Trophoblast cell (in vitro differentiated cells and primary cell): ENCODE measurements around the gene LRIT2.

Source experiments
- DNase-seq, 2 donors: peaks; one replicate each; pipeline ENCODE4 v3.0.0-alpha.2; 2016
- H2AFZ ChIP-seq: 2 replicates; pipeline ENCODE4 v1.6.1; 2013; ENCODE audit warnings: low read length, moderate library complexity, mild to moderate bottlenecking; ENCODE audit not compliant: insufficient read depth, poor library complexity
- H2AK5ac ChIP-seq: 2 replicates; pipeline ENCODE4 v1.6.1; 2013; ENCODE audit warnings: mild to moderate bottlenecking, low read length
- H2BK120ac ChIP-seq: 2 replicates; pipeline ENCODE4 v1.6.1; 2013; ENCODE audit warnings: low read length, mild to moderate bottlenecking, moderate library complexity; ENCODE audit not compliant: insufficient read depth, poor library complexity
- H2BK12ac ChIP-seq: 2 replicates; pipeline ENCODE4 v1.6.1; 2013; ENCODE audit warnings: mild to moderate bottlenecking, low read length, moderate library complexity
- H2BK5ac ChIP-seq: 2 replicates; pipeline ENCODE4 v1.6.1; 2013; ENCODE audit warnings: low read length, low read depth, moderate library complexity, mild to moderate bottlenecking; ENCODE audit not compliant: poor library complexity
- H3K14ac ChIP-seq: 2 replicates; pipeline ENCODE4 v1.6.1; 2013; ENCODE audit warnings: mild to moderate bottlenecking, low read length
- H3K18ac ChIP-seq: 2 replicates; pipeline ENCODE4 v1.6.1; 2013; ENCODE audit warnings: mild to moderate bottlenecking, low read length
- H3K23ac ChIP-seq: 2 replicates; pipeline ENCODE4 v1.6.1; 2013; ENCODE audit warnings: low read length
- H3K27ac ChIP-seq: 2 replicates; pipeline ENCODE4 v1.5.1; 2013; ENCODE audit warnings: low read depth, mild to moderate bottlenecking, inconsistent platforms, low read length, moderate library complexity
- H3K27me3 ChIP-seq: 2 replicates; pipeline ENCODE4 v1.6.1; 2013; ENCODE audit warnings: inconsistent platforms, mild to moderate bottlenecking, low read length, moderate library complexity; ENCODE audit not compliant: insufficient read depth
- H3K36me3 ChIP-seq, 2 experiments: 1 replicate in 1 of 2; 2 replicates in 1 of 2; pipeline ENCODE4 v1.6.1; 2013; ENCODE audit warnings: low read length in 2 of 2, mild to moderate bottlenecking in 2 of 2, moderate library complexity in 1 of 2; ENCODE audit not compliant: insufficient read depth in 2 of 2, control insufficient read depth in 1 of 2
- H3K4ac ChIP-seq: 2 replicates; pipeline ENCODE4 v1.6.1; 2013; ENCODE audit warnings: low read depth, mild to moderate bottlenecking, low read length, moderate library complexity
- H3K4me1 ChIP-seq, 2 experiments: 1 replicate in 1 of 2; 2 replicates in 1 of 2; pipeline ENCODE4 v1.6.1; 2013; ENCODE audit warnings: low read length in 2 of 2, mild to moderate bottlenecking in 2 of 2, moderate library complexity in 1 of 2; ENCODE audit not compliant: insufficient read depth in 2 of 2, control insufficient read depth in 1 of 2
- H3K4me2 ChIP-seq: 2 replicates; pipeline ENCODE4 v1.6.1; 2013; ENCODE audit warnings: inconsistent platforms, mild to moderate bottlenecking, low read length, moderate library complexity
- H3K4me3 ChIP-seq: 2 replicates; pipeline ENCODE4 v1.5.1; 2013; ENCODE audit warnings: mild to moderate bottlenecking, low read depth, low read length, inconsistent platforms
- H3K79me1 ChIP-seq: one replicate; pipeline ENCODE4 v1.6.1; 2013; ENCODE audit warnings: low read length
- H3K79me2 ChIP-seq: 2 replicates; pipeline ENCODE4 v1.6.1; 2013; ENCODE audit warnings: low read length, mild to moderate bottlenecking; ENCODE audit not compliant: control insufficient read depth, insufficient read depth, poor library complexity
- H3K9ac ChIP-seq: 2 replicates; pipeline ENCODE4 v1.6.1; 2013; ENCODE audit warnings: mild to moderate bottlenecking, low read length
- H3K9me3 ChIP-seq: 2 replicates; pipeline ENCODE4 v1.6.1; 2013; ENCODE audit warnings: low read depth, mild to moderate bottlenecking, control low read depth, inconsistent platforms, low read length; ENCODE audit not compliant: insufficient read depth
- H4K12ac ChIP-seq: 2 replicates; pipeline ENCODE4 v1.6.1; 2013; ENCODE audit warnings: low read depth, mild to moderate bottlenecking, low read length, moderate library complexity
- H4K8ac ChIP-seq: 2 replicates; pipeline ENCODE4 v1.6.1; 2013; ENCODE audit warnings: low read depth, mild to moderate bottlenecking, low read length, moderate library complexity
- H4K91ac ChIP-seq: one replicate; pipeline ENCODE4 v1.6.1; 2013; ENCODE audit warnings: low read depth, mild to moderate bottlenecking, low read length, moderate library complexity
- WGBS: extraction: QIAGEN DNeasy Blood & Tissue Kit; methylation state at CpG from one replicate; pipeline ENCODE4 v1.1.7; 2013; ENCODE audit warnings: missing lambda C conversion rate; ENCODE audit not compliant: insufficient read length, insufficient coverage; ENCODE audit errors: extremely low coverage; 5-methylcytosine and 5-hydroxymethylcytosine counted together

The LRIT2 gene

DNA sequence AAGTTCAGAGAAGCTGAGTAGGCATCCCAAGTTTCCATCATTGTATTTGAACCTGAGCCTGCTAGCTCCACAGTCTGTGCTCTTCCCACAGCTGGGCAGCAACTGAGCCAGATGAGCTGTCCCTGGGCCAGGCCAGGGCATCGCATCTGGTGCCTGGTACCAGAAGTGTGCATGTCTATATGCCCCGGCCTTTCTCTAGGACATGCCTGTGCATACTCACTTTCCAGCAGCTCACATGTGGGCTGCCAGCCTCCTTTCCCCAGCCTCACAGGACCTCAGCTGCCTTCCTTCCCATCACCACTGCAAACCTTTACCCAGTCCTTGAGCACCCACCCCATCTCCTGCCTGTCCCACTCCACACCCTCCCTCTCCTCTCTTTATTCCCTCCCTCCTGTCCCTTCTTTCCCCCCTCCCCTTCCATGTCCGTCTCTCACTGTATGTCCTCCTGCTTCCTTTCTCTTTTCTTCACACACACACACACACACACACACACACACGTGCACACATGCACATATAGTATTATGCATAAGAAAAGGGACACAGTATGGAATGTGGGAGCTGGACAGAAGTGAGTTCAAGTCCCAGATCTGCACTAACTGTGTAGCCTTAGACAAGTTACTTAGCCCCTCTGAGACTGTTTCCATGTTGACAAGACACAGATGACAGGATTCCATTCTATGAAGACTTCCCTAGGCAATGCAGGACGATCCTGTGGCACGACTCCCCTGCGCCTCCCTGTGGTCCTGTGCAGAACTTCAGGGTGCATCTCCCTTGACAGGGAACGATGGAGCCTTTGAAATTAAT, 20.1 kb downstream of the LRIT2 start:
- H2AFZ ChIP-seq: no peak overlapping the region
- H2BK12ac ChIP-seq: no peak overlapping the region
- H3K4me2 ChIP-seq: no peak overlapping the region
- no CpG with 5 or more reads among the region's 8 CpGs for WGBS
- H2AK5ac ChIP-seq: no peak overlapping the region
- H3K4me3 ChIP-seq: no peak overlapping the region
- H3K9me3 ChIP-seq: no peaks in the 10 kb centered on the region
- H3K18ac ChIP-seq: no peak overlapping the region
- DNase-seq: peak; percentile 34 to 68
- H3K27ac ChIP-seq: no peak overlapping the region
- H3K9ac ChIP-seq: no peak overlapping the region
- no peak overlapping the region for H2BK5ac ChIP-seq
- H3K27me3 ChIP-seq: no peaks in the 10 kb centered on the region
- H4K8ac ChIP-seq: no peak overlapping the region
- no peak overlapping the region for H4K12ac ChIP-seq
- H3K79me2 ChIP-seq: no peaks in the 10 kb centered on the region
- H3K14ac ChIP-seq: no peak overlapping the region
- H3K4ac ChIP-seq: no peak overlapping the region
- no peaks in the 10 kb centered on the region for H3K4me1 ChIP-seq
- H2BK120ac ChIP-seq: no peak overlapping the region
- no peak overlapping the region for H4K91ac ChIP-seq
- H3K23ac ChIP-seq: no peak overlapping the region
- H3K36me3 ChIP-seq: no peaks in the 10 kb centered on the region
- no peaks in the 10 kb centered on the region for H3K79me1 ChIP-seq

DNA sequence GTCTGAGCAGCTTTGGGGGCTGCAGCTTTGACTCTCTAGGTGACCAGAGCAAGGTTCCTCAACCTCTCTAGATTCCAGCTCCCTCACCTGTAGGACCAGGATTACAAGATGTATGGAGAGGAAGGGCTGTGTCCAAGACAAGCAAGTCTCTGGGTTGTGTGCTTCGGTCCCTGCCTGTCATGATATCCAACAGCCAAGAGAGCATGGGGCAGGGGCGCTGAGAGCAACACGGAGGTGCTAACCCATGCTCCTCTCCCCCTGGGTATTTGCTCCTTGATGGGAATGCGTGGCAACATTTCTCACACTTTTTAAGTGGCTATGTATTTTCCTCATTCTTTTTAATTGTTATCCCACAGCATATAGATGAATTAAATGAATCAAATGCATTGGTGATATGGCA, 20.7 kb downstream of the LRIT2 start:
- no CpG with 5 or more reads among the region's 4 CpGs for WGBS
- no peak for DNase-seq
- no peak overlapping the region for H4K91ac ChIP-seq
- H3K4me1 ChIP-seq: no peaks in the 10 kb centered on the region
- no peaks in the 10 kb centered on the region for H3K27me3 ChIP-seq
- no peak overlapping the region for H4K8ac ChIP-seq
- H3K14ac ChIP-seq: no peak overlapping the region
- no peaks in the 10 kb centered on the region for H3K79me2 ChIP-seq
- no peak overlapping the region for H2BK5ac ChIP-seq
- no peaks in the 10 kb centered on the region for H3K79me1 ChIP-seq
- no peak overlapping the region for H2BK120ac ChIP-seq
- H2AK5ac ChIP-seq: no peak overlapping the region
- H2BK12ac ChIP-seq: no peak overlapping the region
- H3K4me3 ChIP-seq: no peak overlapping the region
- H3K23ac ChIP-seq: no peak overlapping the region
- no peak overlapping the region for H3K27ac ChIP-seq
- no peaks in the 10 kb centered on the region for H3K36me3 ChIP-seq
- H3K4me2 ChIP-seq: no peak overlapping the region
- no peak overlapping the region for H4K12ac ChIP-seq
- no peak overlapping the region for H3K18ac ChIP-seq
- no peak overlapping the region for H2AFZ ChIP-seq
- H3K4ac ChIP-seq: no peak overlapping the region
- no peaks in the 10 kb centered on the region for H3K9me3 ChIP-seq
- H3K9ac ChIP-seq: no peak overlapping the region

DNA sequence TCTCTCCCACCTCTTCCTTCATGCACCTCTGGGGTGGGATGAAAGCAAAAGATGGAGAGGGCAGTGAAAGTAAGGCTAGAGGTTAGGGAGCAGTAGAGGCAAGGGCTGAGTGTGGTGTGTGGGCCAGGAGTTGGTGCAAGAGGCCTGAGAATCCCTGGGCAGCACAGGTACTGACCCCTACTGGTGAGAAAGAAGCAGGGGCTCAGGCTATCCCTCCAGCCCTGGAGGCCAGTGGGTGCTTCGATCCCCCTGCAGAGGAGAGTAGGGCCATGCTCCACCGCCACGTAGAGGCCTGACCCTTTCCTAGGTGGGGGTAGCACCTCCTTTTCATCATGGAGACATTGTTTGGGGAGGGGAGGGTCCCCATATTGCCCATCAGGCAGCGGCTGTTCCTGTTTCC, 21.2 kb downstream of the LRIT2 start:
- Histone ChIP-seq H3K27ac (no peak overlapping the region), H3K4me3 (no peak overlapping the region), H3K14ac (no peak overlapping the region), H2BK120ac (no peak overlapping the region), H2BK5ac (no peak overlapping the region), H3K18ac (no peak overlapping the region), H3K27me3 (no peaks in the 10 kb centered on the region), H3K9me3 (no peaks in the 10 kb centered on the region), H3K79me2 (no peaks in the 10 kb centered on the region), H2AFZ (no peak overlapping the region), H3K4me1 (no peaks in the 10 kb centered on the region), H4K8ac (no peak overlapping the region), H2AK5ac (no peak overlapping the region), H3K36me3 (no peaks in the 10 kb centered on the region), H4K12ac (no peak overlapping the region), H3K9ac (no peak overlapping the region), H2BK12ac (no peak overlapping the region), H3K4ac (no peak overlapping the region), H4K91ac (no peak overlapping the region), H3K79me1 (no peaks in the 10 kb centered on the region), H3K23ac (no peak overlapping the region), H3K4me2 (no peak overlapping the region)
- no peak for DNase-seq
- WGBS: no CpG with 5 or more reads among the region's 4 CpGs

DNA sequence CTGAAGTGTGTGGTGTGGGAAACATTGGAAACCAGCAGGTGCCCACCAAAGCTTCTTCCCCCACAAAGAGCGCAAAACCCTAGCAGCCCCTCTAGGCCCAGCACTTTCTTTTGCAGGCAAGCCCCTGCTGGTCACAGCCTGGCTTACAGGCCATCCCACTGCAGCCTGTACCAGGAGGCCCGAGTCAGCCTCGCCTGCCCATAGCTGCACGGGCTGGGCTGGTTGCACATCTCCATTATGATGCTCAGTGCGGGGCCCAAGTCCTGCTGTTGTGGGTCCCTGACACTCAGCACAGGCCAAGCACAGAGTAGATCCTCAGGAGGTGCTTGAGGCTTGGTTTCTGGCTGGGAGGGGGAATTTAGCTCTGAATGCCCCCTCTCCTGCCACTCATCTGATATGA, 23.0 kb downstream of the LRIT2 start:
- no peak overlapping the region for H3K4me3 ChIP-seq
- H2AFZ ChIP-seq: no peak overlapping the region
- no peak overlapping the region for H2AK5ac ChIP-seq
- DNase-seq: no peak
- H2BK5ac ChIP-seq: no peak overlapping the region
- no peak overlapping the region for H3K23ac ChIP-seq
- no peak overlapping the region for H2BK120ac ChIP-seq
- no peak overlapping the region for H3K9ac ChIP-seq
- no peaks in the 10 kb centered on the region for H3K79me1 ChIP-seq
- H3K4me2 ChIP-seq: no peak overlapping the region
- no peaks in the 10 kb centered on the region for H3K4me1 ChIP-seq
- H4K91ac ChIP-seq: no peak overlapping the region
- no peak overlapping the region for H4K12ac ChIP-seq
- H3K36me3 ChIP-seq: no peaks in the 10 kb centered on the region
- H4K8ac ChIP-seq: no peak overlapping the region
- no peak overlapping the region for H2BK12ac ChIP-seq
- H3K18ac ChIP-seq: no peak overlapping the region
- no peak overlapping the region for H3K27ac ChIP-seq
- no peak overlapping the region for H3K4ac ChIP-seq
- H3K79me2 ChIP-seq: no peaks in the 10 kb centered on the region
- WGBS: no CpG with 5 or more reads among the region's 5 CpGs
- no peaks in the 10 kb centered on the region for H3K9me3 ChIP-seq
- H3K14ac ChIP-seq: no peak overlapping the region
- no peaks in the 10 kb centered on the region for H3K27me3 ChIP-seq
